ENCODE results near the gene CHID1.

Gene CHID1

DNA sequence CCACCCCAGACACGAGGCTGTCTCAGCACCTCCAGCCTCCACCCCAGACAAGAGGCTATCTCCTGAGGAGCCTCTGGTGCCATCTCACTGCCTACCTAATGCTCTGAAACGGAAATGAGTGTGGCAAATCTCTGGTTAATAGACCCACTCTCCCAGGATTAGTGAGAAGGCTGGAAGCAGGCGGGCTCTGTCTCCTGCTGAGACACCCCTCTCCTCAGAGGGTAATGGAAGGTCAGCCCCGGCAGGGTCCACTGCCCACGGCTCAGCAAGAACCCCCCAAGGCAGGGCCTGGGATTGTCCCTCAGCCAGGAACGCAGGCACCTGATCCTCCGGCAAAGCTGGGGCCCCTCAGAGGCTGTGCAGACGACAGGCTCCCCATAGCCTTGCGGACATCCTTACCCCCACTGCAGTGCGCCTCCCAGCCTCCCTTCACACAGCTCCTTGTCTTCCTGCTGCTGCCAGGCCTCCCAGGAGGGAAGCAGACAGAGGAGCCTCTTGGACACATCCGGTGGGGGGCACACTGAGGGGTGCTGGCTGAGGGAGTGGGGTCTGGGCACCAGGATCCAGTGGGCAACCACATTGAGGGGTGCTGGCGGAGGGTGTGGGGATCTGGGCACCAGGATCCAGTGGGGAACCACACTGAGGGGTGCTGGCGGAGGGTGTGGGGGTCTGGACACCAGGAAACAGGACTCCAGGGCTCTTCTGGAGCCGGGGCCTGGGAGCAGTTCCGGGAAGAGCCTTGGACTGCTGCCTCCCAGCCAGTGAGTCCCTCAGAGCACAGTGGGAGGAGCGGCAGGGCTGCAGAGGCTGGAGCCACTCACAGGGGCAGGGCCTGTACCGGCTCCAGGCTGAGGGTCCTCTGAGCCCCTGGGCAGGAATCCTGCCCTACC lies 13.1 kb downstream of the CHID1 start:
- no peak for TF ChIP-seq CTCF (IDR thresholded peaks at IDR 0.05; ENCODE audit: low read depth, low read length, missing control alignments)
- no peak overlapping the region for H3K4me3 ChIP-seq (replicated peaks; ENCODE audit: low read depth, low read length)
- no peak for DNase-seq (ENCODE audit: extremely low read depth, low read depth)

DNA sequence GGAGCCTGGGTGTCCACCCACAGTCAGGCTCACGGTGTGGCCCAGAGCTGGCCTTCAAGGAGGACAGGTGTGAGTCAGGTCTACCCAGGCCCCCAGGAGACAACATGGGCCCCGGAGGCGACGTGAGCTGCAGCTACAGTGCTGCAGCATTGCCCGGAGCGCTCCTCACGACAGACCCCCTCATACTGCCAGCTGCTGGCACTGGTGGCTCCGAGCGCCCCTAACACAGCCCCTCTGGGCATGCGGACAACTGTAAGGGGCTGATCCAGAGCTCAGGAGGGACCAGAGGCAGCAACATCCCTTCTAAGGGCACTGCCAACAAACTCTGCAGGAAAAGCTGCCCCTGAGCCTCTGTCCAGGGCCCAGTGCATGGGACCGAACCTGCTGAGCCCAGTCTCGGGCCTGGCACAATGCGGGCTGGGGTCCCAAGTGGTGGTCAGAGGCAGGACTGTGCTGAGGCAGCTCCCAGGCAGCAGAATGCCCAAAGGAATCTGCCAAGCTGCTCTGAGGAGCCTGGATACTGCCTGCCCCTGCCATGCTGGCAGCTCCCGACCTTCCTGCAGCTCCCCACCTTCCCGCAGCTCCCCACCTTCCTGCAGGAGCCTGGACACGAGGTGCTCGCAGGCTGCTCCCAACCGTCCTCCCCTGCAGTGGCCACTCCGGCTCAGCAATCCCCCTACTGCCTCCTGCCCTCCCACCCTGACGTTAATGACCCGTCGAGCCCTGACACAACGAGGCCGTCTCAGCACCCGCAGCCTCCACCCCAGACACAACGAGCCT lies 15.1 kb downstream of the CHID1 start:
- H3K4me3 ChIP-seq (replicated peaks; ENCODE audit: low read depth, low read length), result no peak overlapping the region
- no peak for TF ChIP-seq CTCF (IDR thresholded peaks at IDR 0.05; ENCODE audit: low read depth, low read length, missing control alignments)
- no peak for DNase-seq (ENCODE audit: extremely low read depth, low read depth)

DNA sequence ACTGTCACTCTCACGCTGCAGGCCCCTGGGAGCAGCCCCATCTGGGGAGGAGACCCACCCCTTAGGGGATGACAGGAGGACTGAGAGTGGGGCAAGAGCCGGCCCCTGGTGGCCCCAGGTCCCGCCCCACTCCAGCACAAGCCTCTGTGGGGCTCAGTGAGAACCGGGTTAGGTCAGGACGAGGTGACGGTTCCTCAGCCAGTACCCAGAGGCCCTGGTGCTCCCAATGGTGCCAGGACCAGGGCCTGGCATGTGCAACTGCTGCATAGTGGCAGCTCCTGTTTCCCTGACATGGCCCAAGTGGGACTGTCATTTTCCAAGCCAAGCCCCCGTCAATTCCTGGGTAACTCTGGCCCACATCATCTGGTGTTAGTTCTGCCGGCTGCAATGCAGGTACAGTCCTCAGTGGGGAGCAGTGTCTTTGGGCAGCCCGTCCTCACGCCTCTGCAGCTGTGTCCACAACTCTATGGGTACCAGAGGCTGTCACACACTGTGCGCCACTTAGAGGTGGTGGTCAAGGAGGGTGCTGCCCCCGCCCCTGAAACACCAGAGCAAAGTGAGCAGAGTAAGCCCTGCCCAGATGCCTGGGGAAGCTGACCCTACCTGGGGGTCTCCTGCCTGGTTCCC lies 15.9 kb downstream of the CHID1 start:
- no peak for DNase-seq (ENCODE audit: extremely low read depth, low read depth)
- H3K4me3 ChIP-seq (replicated peaks; ENCODE audit: low read depth, low read length), result no peak overlapping the region
- TF ChIP-seq CTCF (IDR thresholded peaks at IDR 0.05; ENCODE audit: low read depth, low read length, missing control alignments), result peak; percentile 10

GRCh38 chr11:893008-893654 lies 17.5 kb downstream of the CHID1 start:
- no peak overlapping the region for H3K4me3 ChIP-seq (replicated peaks; ENCODE audit: low read depth, low read length)
- TF ChIP-seq CTCF (IDR thresholded peaks at IDR 0.05; ENCODE audit: low read depth, low read length, missing control alignments), result no peak
- DNase-seq (ENCODE audit: extremely low read depth, low read depth), result no peak

DNA sequence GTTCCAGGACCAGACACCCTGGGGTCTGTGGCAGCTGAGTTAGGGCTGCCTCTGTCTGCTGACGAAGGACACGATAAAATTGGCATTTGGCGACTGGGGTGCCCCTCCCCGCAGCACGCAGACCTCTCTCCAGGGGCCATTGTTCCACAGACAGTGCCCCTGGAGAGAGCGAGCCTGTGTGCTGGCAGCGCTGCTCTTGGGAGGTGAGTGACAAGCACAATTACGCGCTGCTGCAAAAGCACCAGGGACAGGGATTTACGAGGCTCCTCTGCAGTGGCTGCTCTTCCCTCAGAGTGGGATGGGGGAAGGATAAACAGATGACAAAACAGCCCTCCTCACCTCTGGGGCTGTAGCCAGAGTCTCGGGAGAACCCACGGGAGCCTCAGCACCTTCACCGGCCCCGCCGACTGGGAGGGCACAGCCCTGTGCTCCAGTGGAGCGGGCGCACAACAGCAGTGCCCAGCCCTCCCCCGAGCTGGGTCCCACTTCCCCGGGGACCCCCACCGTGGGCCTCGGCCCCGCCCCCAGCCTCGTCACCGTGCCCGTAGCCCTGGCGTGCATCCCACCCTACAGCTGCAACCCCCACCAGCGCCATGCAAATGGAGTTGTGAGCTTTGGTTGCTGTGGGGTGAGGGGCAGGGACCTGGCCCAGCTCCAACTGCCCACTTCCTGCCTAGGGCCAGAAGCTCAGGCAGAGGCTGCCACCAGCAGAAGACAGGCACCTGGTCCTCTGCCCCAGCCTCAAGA lies 19.6 kb downstream of the CHID1 start:
- H3K4me3 ChIP-seq (replicated peaks; ENCODE audit: low read depth, low read length), result no peak overlapping the region
- no peak for TF ChIP-seq CTCF (IDR thresholded peaks at IDR 0.05; ENCODE audit: low read depth, low read length, missing control alignments)
- DNase-seq (ENCODE audit: extremely low read depth, low read depth), result no peak

Data from HFF-Myc (cell line).